H9 (cell line): ENCODE measurements around the gene CDKL4. TPM values are rescaled to one million over a fixed set of nuclear protein-coding genes. Genes with fewer than 3 reads are reported as not detected.

ENCODE experiments used
- DNase-seq: peaks from one replicate; pipeline ENCODE4 v3.0.0-alpha.2; 2017
- H2AFZ ChIP-seq: one replicate; pipeline ENCODE4 v1.6.1; 2013; ENCODE audit warnings: mild to moderate bottlenecking, low read length, control low read depth, moderate library complexity
- H2AK5ac ChIP-seq: 2 replicates; pipeline ENCODE4 v1.6.1; 2013; ENCODE audit warnings: low read length, control low read depth, mixed read lengths; ENCODE audit not compliant: insufficient read length
- H2BK120ac ChIP-seq: one replicate; pipeline ENCODE4 v1.6.1; 2013; ENCODE audit warnings: low read depth, mild to moderate bottlenecking, low read length, control low read depth, inconsistent platforms; ENCODE audit not compliant: poor library complexity, severe bottlenecking
- H2BK12ac ChIP-seq: 2 replicates; pipeline ENCODE4 v1.6.1; 2013; ENCODE audit warnings: low read length, control low read depth, mixed read lengths, low read depth; ENCODE audit not compliant: insufficient read length
- H2BK15ac ChIP-seq: 2 replicates; pipeline ENCODE4 v1.6.1; 2013; ENCODE audit warnings: low read depth, low read length, control low read depth
- H2BK20ac ChIP-seq: one replicate; pipeline ENCODE4 v1.6.1; 2013; ENCODE audit warnings: low read depth, mild to moderate bottlenecking, low read length, control low read depth, inconsistent platforms; ENCODE audit not compliant: poor library complexity, severe bottlenecking
- H2BK5ac ChIP-seq: 2 replicates; pipeline ENCODE4 v1.6.1; 2013; ENCODE audit warnings: low read length, control low read depth, mixed read lengths; ENCODE audit not compliant: insufficient read length
- H3K14ac ChIP-seq: 2 replicates; pipeline ENCODE4 v1.6.1; 2013; ENCODE audit warnings: low read length, control low read depth; ENCODE audit not compliant: insufficient read depth
- H3K18ac ChIP-seq: 2 replicates; pipeline ENCODE4 v1.6.1; 2013; ENCODE audit warnings: low read depth, mild to moderate bottlenecking, mixed read lengths, low read length, control low read depth; ENCODE audit not compliant: insufficient read length
- H3K23ac ChIP-seq: 2 replicates; pipeline ENCODE4 v1.6.1; 2013; ENCODE audit warnings: low read length, control low read depth, mixed read lengths, low read depth; ENCODE audit not compliant: insufficient read length
- H3K23me2 ChIP-seq: 2 replicates; pipeline ENCODE4 v1.6.1; 2013; ENCODE audit warnings: low read depth, mild to moderate bottlenecking, mixed read lengths, low read length, control low read depth; ENCODE audit not compliant: insufficient read length, poor library complexity, severe bottlenecking
- H3K27ac ChIP-seq: 2 replicates; pipeline ENCODE4 v1.5.1; 2013; ENCODE audit warnings: low read length, control low read depth, mixed read lengths, low read depth; ENCODE audit not compliant: insufficient read length
- H3K27me3 ChIP-seq: 2 replicates; pipeline ENCODE4 v1.6.1; 2013; ENCODE audit warnings: low read length, control low read depth, inconsistent platforms; ENCODE audit not compliant: insufficient read depth
- H3K4ac ChIP-seq: 2 replicates; pipeline ENCODE4 v1.6.1; 2013; ENCODE audit warnings: low read depth, mild to moderate bottlenecking, control low read depth, inconsistent platforms, low read length, moderate library complexity
- H3K4me1 ChIP-seq: 2 replicates; pipeline ENCODE4 v1.6.1; 2013; ENCODE audit warnings: low read length, control low read depth, inconsistent platforms; ENCODE audit not compliant: insufficient read depth
- H3K4me2 ChIP-seq: 2 replicates; pipeline ENCODE4 v1.6.1; 2013; ENCODE audit warnings: low read length, control low read depth, mixed read lengths; ENCODE audit not compliant: insufficient read length, insufficient read depth
- H3K56ac ChIP-seq: 2 replicates; pipeline ENCODE4 v1.6.1; 2013; ENCODE audit warnings: low read depth, mild to moderate bottlenecking, mixed read lengths, low read length, control low read depth; ENCODE audit not compliant: insufficient read length
- H3K79me1 ChIP-seq: 2 replicates; pipeline ENCODE4 v1.6.1; 2013; ENCODE audit warnings: low read depth, mild to moderate bottlenecking, moderate library complexity, low read length, control low read depth, inconsistent platforms; ENCODE audit not compliant: insufficient read depth, poor library complexity, severe bottlenecking
- H3K79me2 ChIP-seq: 2 replicates; pipeline ENCODE4 v1.6.1; 2013; ENCODE audit warnings: low read length, control low read depth, inconsistent platforms; ENCODE audit not compliant: insufficient read depth
- H3K9ac ChIP-seq: 2 replicates; pipeline ENCODE4 v1.6.1; 2013; ENCODE audit warnings: low read length, control low read depth, mixed read lengths; ENCODE audit not compliant: insufficient read length; ENCODE audit errors: extremely low read depth
- H3K9me3 ChIP-seq: one replicate; pipeline ENCODE4 v1.6.1; 2013; ENCODE audit warnings: low read depth, low read length, inconsistent platforms; ENCODE audit not compliant: control insufficient read depth
- H3T11ph ChIP-seq: one replicate; pipeline ENCODE4 v1.6.1; 2013; ENCODE audit warnings: mild to moderate bottlenecking, low read length, control low read depth, inconsistent platforms
- H4K20me1 ChIP-seq: one replicate; pipeline ENCODE4 v1.6.1; 2013; ENCODE audit not compliant: control insufficient read depth, insufficient read length, insufficient read depth
- H4K5ac ChIP-seq: 2 replicates; pipeline ENCODE4 v1.6.1; 2013; ENCODE audit warnings: low read depth, mild to moderate bottlenecking, mixed read lengths, low read length, control low read depth; ENCODE audit not compliant: insufficient read length
- H4K8ac ChIP-seq: replicated peaks from 2 replicates; pipeline ENCODE4 v1.6.1; 2013; ENCODE audit warnings: low read length, control low read depth, mixed read lengths, low read depth; ENCODE audit not compliant: insufficient read length
- H4K91ac ChIP-seq: 2 replicates; pipeline ENCODE4 v1.6.1; 2013; ENCODE audit warnings: low read depth, mild to moderate bottlenecking, moderate library complexity, mixed read lengths, low read length, control low read depth; ENCODE audit not compliant: insufficient read length
- H3K27ac Mint-ChIP-seq, 3 experiments: 2 replicates in 2 of 3; 3 replicates in 1 of 3; pipeline ENCODE4 v1.8.0; 2020 to 2021; ENCODE audit warnings: mixed read lengths in 3 of 3, mild to moderate bottlenecking in 1 of 3, moderate library complexity in 1 of 3
- H3K27me3 Mint-ChIP-seq: 2 replicates; pipeline ENCODE4 v1.8.0; 2021; ENCODE audit warnings: low read depth, mild to moderate bottlenecking, moderate library complexity, mixed read lengths
- H3K36me3 Mint-ChIP-seq, 3 experiments: 2 replicates in 2 of 3; 3 replicates in 1 of 3; pipeline ENCODE4 v1.8.0; 2020 to 2021; ENCODE audit warnings: low read depth in 3 of 3, mixed read lengths in 3 of 3; ENCODE audit not compliant: insufficient read depth in 1 of 3
- H3K4me1 Mint-ChIP-seq, 2 experiments: 2 replicates each; pipeline ENCODE4 v1.8.0; 2020; ENCODE audit warnings: mixed read lengths in 2 of 2
- H3K4me3 Mint-ChIP-seq, 2 experiments: 2 replicates in 1 of 2; 3 replicates in 1 of 2; pipeline ENCODE4 v1.8.0; 2020 to 2021; ENCODE audit warnings: mild to moderate bottlenecking in 2 of 2, mixed read lengths in 2 of 2, moderate library complexity in 1 of 2
- H3K9me3 Mint-ChIP-seq, 2 experiments: 2 replicates in 1 of 2; 3 replicates in 1 of 2; pipeline ENCODE4 v1.8.0; 2020; ENCODE audit warnings: mild to moderate bottlenecking in 2 of 2, mixed read lengths in 2 of 2, moderate library complexity in 1 of 2
- CTCF ChIP-seq: fragments of 200-600 bp; sonication (generic); conservative IDR thresholded peaks from 3 replicates; pipeline ENCODE4 v1.8.0; 2021; ENCODE audit warnings: antibody characterized with exemption, mild to moderate bottlenecking
- WGBS: extraction: QIAGEN DNeasy Blood & Tissue Kit; methylation state at CpG from one replicate; pipeline ENCODE4 v1.1.7; 2013; ENCODE audit warnings: missing lambda C conversion rate, low lambda C conversion rate, mixed read lengths; ENCODE audit not compliant: insufficient read length; ENCODE audit errors: extremely low coverage; 5-methylcytosine and 5-hydroxymethylcytosine counted together
- total RNA-seq: library from RNA; stranded (reverse); gene quantifications from 2 replicates; pipeline ENCODE4 v1.2.1, GENCODE V29; 2021

The CDKL4 gene
- total RNA-seq, 1 experiment from 2014 or later, result not detected

GRCh38 chr2:39140322-39140847 lies 103.4 kb downstream of the CDKL4 start:
- H3K27me3 Mint-ChIP-seq, result no peaks in the 10 kb centered on the region
- Histone ChIP-seq H3K9me3 (no peaks in the 10 kb centered on the region), H2AFZ (no peak overlapping the region), H3K27me3 (no peaks in the 10 kb centered on the region), H4K8ac (no peak overlapping the region), H2BK5ac (no peak overlapping the region), H3K79me1 (no peaks in the 10 kb centered on the region), H3K18ac (no peak overlapping the region), H3K79me2 (no peaks in the 10 kb centered on the region), H2BK12ac (no peak overlapping the region), H2BK20ac (no peak overlapping the region), H3K23me2 (no peaks in the 10 kb centered on the region), H3K23ac (no peak overlapping the region), H4K91ac (no peak overlapping the region), H3K4ac (no peak overlapping the region), H3K9ac (no peak overlapping the region), H2BK15ac (no peak overlapping the region), H2AK5ac (no peak overlapping the region), H4K20me1 (no peaks in the 10 kb centered on the region), H3K14ac (no peak overlapping the region), H3K56ac (no peak overlapping the region), H3K4me2 (no peak overlapping the region), H3T11ph (no peak overlapping the region), H3K4me1 (no peaks in the 10 kb centered on the region), H2BK120ac (no peak overlapping the region), H3K27ac (no peak overlapping the region), H4K5ac (no peak overlapping the region)
- no CpG with 5 or more reads among the region's 3 CpGs for WGBS
- DNase-seq, result no peak
- H3K27ac Mint-ChIP-seq, result no peak overlapping the region
- H3K9me3 Mint-ChIP-seq, result peaks cover 0 to 3% of the 10 kb centered on the region in 2 experiments; a peak in 1 of 5 replicates
- TF ChIP-seq CTCF, result no peak
- H3K4me3 Mint-ChIP-seq, result no peak overlapping the region
- no peaks in the 10 kb centered on the region for H3K36me3 Mint-ChIP-seq
- peaks cover 20 to 23% of the 10 kb centered on the region in 2 experiments for H3K4me1 Mint-ChIP-seq
